H1 (cell line): ENCODE data around the gene NDUFB6. TPM values are rescaled to one million over a fixed set of nuclear protein-coding genes. Genes with fewer than 3 reads are reported as not detected.

ENCODE experiments used
- CTCF ChIA-PET: fragments of 300-600 bp; sonication (Branson Sonifier 250); formaldehyde crosslinking; loops from one replicate; lab custom pipeline; 2021; ENCODE audit not compliant: partially characterized antibody; lab: Charles Lee
- POLR2A ChIA-PET: fragments of 300-600 bp; sonication (Branson Sonifier 250); formaldehyde crosslinking; loops from one replicate; lab custom pipeline; 2021; ENCODE audit warnings: inconsistent platforms; ENCODE audit not compliant: partially characterized antibody; lab: Charles Lee
- DNase-seq, 2 experiments: peaks; one replicate each; pipeline versions ENCODE4 v3.0.0 to v3.0.0-alpha.2; 2010 to 2022; ENCODE audit warnings: low spot score in 2 of 2, low read depth in 1 of 2, mixed read lengths in 1 of 2
- FAIRE-seq: peaks from 2 replicates; lab custom pipeline; 2011; peaks lifted over from hg19 to GRCh38; lab: Jason Lieb, UNC
- H2AFZ ChIP-seq: 2 replicates; pipeline ENCODE4 v1.8.1; 2012; ENCODE audit warnings: low read length, inconsistent platforms
- H2AK5ac ChIP-seq: 2 replicates; pipeline ENCODE4 v1.6.1; 2013; ENCODE audit warnings: low read depth, low read length
- H2BK120ac ChIP-seq: replicated peaks from 2 replicates; pipeline ENCODE3; 2013; ENCODE audit warnings: low read depth, low read length, inconsistent platforms
- H2BK12ac ChIP-seq: 2 replicates; pipeline ENCODE4 v1.6.1; 2013; ENCODE audit warnings: low read depth, low read length
- H2BK15ac ChIP-seq: 2 replicates; pipeline ENCODE4 v1.6.1; 2013; ENCODE audit warnings: low read length
- H2BK20ac ChIP-seq: 2 replicates; pipeline ENCODE4 v1.6.1; 2013; ENCODE audit warnings: low read length
- H2BK5ac ChIP-seq: 2 replicates; pipeline ENCODE4 v1.6.1; 2013; ENCODE audit warnings: low read depth, low read length
- H3K14ac ChIP-seq: 2 replicates; pipeline ENCODE4 v1.6.1; 2013; ENCODE audit warnings: inconsistent platforms; ENCODE audit not compliant: insufficient read length
- H3K18ac ChIP-seq: 2 replicates; pipeline ENCODE4 v1.6.1; 2013; ENCODE audit warnings: low read length; ENCODE audit errors: extremely low read depth
- H3K23ac ChIP-seq: 2 replicates; pipeline ENCODE4 v1.6.1; 2013; ENCODE audit warnings: inconsistent platforms; ENCODE audit not compliant: insufficient read length
- H3K23me2 ChIP-seq: 2 replicates; pipeline ENCODE4 v1.6.1; 2013; ENCODE audit warnings: low read depth, low read length
- H3K27ac ChIP-seq: 2 replicates; pipeline ENCODE4 v1.6.1; 2011; ENCODE audit warnings: low read depth, low read length, inconsistent platforms
- H3K27me3 ChIP-seq, 4 experiments: replicated peaks in 1 of 4; 1 replicate in 1 of 4; 2 replicates in 3 of 4; pipeline versions ENCODE4 v1.6.1 to v1.8.1; 2011 to 2013; ENCODE audit warnings: low read length in 3 of 4, mild to moderate bottlenecking in 3 of 4, inconsistent platforms in 2 of 4, mixed read lengths in 2 of 4, moderate library complexity in 1 of 4; ENCODE audit not compliant: control insufficient read depth in 3 of 4, insufficient read depth in 3 of 4; ENCODE audit errors: extremely low read depth in 1 of 4
- H3K36me3 ChIP-seq, 4 experiments: 2 replicates each; pipeline versions ENCODE4 v1.6.1 to v1.8.1; 2011 to 2013; ENCODE audit warnings: mild to moderate bottlenecking in 4 of 4, low read length in 3 of 4, moderate library complexity in 2 of 4, control low read depth in 1 of 4, inconsistent platforms in 1 of 4; ENCODE audit not compliant: insufficient read depth in 4 of 4, control insufficient read depth in 2 of 4
- H3K4ac ChIP-seq: replicated peaks from 2 replicates; pipeline ENCODE3; 2013; ENCODE audit warnings: low read length, low read depth, mixed read lengths, inconsistent platforms; ENCODE audit not compliant: insufficient read length
- H3K4me1 ChIP-seq, 4 experiments: replicated peaks in 1 of 4; 1 replicate in 1 of 4; 2 replicates in 3 of 4; pipeline versions ENCODE4 v1.6.1 to v1.8.1; 2011 to 2013; ENCODE audit warnings: low read length in 3 of 4, inconsistent platforms in 2 of 4, mixed read lengths in 1 of 4; ENCODE audit not compliant: insufficient read depth in 4 of 4, control insufficient read depth in 3 of 4
- H3K4me2 ChIP-seq, 2 experiments: 2 replicates each; pipeline versions ENCODE4 v1.6.1 to v1.8.1; 2011 to 2013; ENCODE audit warnings: low read depth in 2 of 2, low read length in 2 of 2, control low read depth in 1 of 2, inconsistent platforms in 1 of 2, mild to moderate bottlenecking in 1 of 2; ENCODE audit not compliant: insufficient read depth in 1 of 2
- H3K4me3 ChIP-seq, 4 experiments: fragments of 200-600, 300-600 bp in 1 of 4; sonication (generic), shearing (Covaris generic), sonication (Bioruptor Twin) in 1 of 4; 2 replicates each; pipeline versions ENCODE4 v1.5.1 to v1.8.1; 2011 to 2016; ENCODE audit warnings: low read length in 4 of 4, low read depth in 3 of 4, control low read depth in 2 of 4, inconsistent platforms in 2 of 4, mild to moderate bottlenecking in 2 of 4, mixed read lengths in 1 of 4, moderate library complexity in 1 of 4; ENCODE audit not compliant: insufficient read depth in 2 of 4; ENCODE audit errors: extremely low read depth in 1 of 4
- H3K56ac ChIP-seq: replicated peaks from 2 replicates; pipeline ENCODE3; 2013; ENCODE audit warnings: low read depth, mild to moderate bottlenecking, mixed read lengths, low read length, inconsistent platforms; ENCODE audit not compliant: insufficient read length
- H3K79me1 ChIP-seq: 2 replicates; pipeline ENCODE4 v1.6.1; 2013; ENCODE audit warnings: low read depth, low read length, control low read depth
- H3K79me2 ChIP-seq, 2 experiments: 2 replicates each; pipeline versions ENCODE4 v1.6.1 to v1.8.1; 2012 to 2013; ENCODE audit warnings: low read length in 2 of 2, mild to moderate bottlenecking in 2 of 2, inconsistent platforms in 1 of 2; ENCODE audit not compliant: insufficient read depth in 2 of 2, control insufficient read depth in 1 of 2
- H3K9ac ChIP-seq, 4 experiments: replicated peaks in 1 of 4; 1 replicate in 1 of 4; 2 replicates in 3 of 4; pipeline versions ENCODE4 v1.6.1 to v1.8.1; 2011 to 2013; ENCODE audit warnings: low read depth in 3 of 4, low read length in 3 of 4, control low read depth in 2 of 4, mild to moderate bottlenecking in 2 of 4, moderate library complexity in 2 of 4, inconsistent platforms in 1 of 4; ENCODE audit errors: extremely low read depth in 1 of 4
- H3K9me3 ChIP-seq, 2 experiments: 2 replicates each; pipeline versions ENCODE4 v1.6.1 to v1.8.1; 2012 to 2013; ENCODE audit warnings: mild to moderate bottlenecking in 2 of 2, moderate library complexity in 2 of 2, control low read depth in 1 of 2, inconsistent platforms in 1 of 2, low read depth in 1 of 2, low read length in 1 of 2, mixed read lengths in 1 of 2; ENCODE audit not compliant: insufficient read depth in 2 of 2
- H4K20me1 ChIP-seq, 2 experiments: replicated peaks in 1 of 2; 2 replicates each; pipeline versions ENCODE3 to v1.8.1; 2011 to 2013; ENCODE audit warnings: inconsistent platforms in 2 of 2, low read length in 2 of 2, mild to moderate bottlenecking in 1 of 2; ENCODE audit not compliant: insufficient read depth in 2 of 2, control insufficient read depth in 1 of 2
- H4K5ac ChIP-seq: 2 replicates; pipeline ENCODE4 v1.6.1; 2013; ENCODE audit warnings: low read length, low read depth, mixed read lengths, inconsistent platforms; ENCODE audit not compliant: insufficient read length
- H4K8ac ChIP-seq: 2 replicates; pipeline ENCODE4 v1.8.0; 2013; ENCODE audit warnings: mild to moderate bottlenecking, moderate library complexity, low read length, inconsistent platforms; ENCODE audit not compliant: insufficient read depth; ENCODE audit errors: extremely low read depth
- H4K91ac ChIP-seq: replicated peaks from 2 replicates; pipeline ENCODE3; 2013; ENCODE audit warnings: low read length, mixed read lengths, inconsistent platforms; ENCODE audit not compliant: insufficient read length
- CBX5 ChIP-seq: fragments of 300-800, 300-1000 bp; sonication (generic); IDR thresholded peaks from 2 replicates; pipeline ENCODE4 v1.7.1; 2016; ENCODE audit warnings: antibody characterized with exemption, low read length, low read depth
- CEBPB ChIP-seq: IDR thresholded peaks from 2 replicates; pipeline ENCODE4 v1.6.1; 2012; ENCODE audit warnings: low read depth, low read length
- HDAC6 ChIP-seq: IDR thresholded peaks from one replicate; pipeline ENCODE4 v1.7.1; 2012; ENCODE audit warnings: low read depth, mild to moderate bottlenecking, inconsistent platforms, low read length, moderate library complexity
- RAD21 ChIP-seq, 2 experiments: IDR thresholded peaks in 1 of 2; conservative IDR thresholded peaks in 1 of 2; 2 replicates each; pipeline ENCODE4 v1.6.1; 2011; ENCODE audit warnings: low read depth in 2 of 2, low read length in 2 of 2, improper control_type of control experiment in 1 of 2, inconsistent platforms in 1 of 2, mild to moderate bottlenecking in 1 of 2, moderate library complexity in 1 of 2
- WGBS, 2 experiments: shearing (Covaris generic) in 1 of 2; methylation state at CpG; one replicate each; pipeline versions ENCODE4 v1.1.6 to v1.1.7; 2013 to 2015; ENCODE audit warnings: low lambda C conversion rate in 2 of 2, mixed read lengths in 2 of 2, inconsistent platforms in 1 of 2, low coverage in 1 of 2, missing lambda C conversion rate in 1 of 2; ENCODE audit not compliant: insufficient replicate concordance in 2 of 2, insufficient coverage in 1 of 2, insufficient read length in 1 of 2; ENCODE audit errors: extremely low coverage in 1 of 2, missing lambda C conversion rate in 1 of 2; 5-methylcytosine and 5-hydroxymethylcytosine counted together
- polyA plus RNA-seq, 7 experiments: library from polyadenylated mRNA; depleted of rRNA in 3 of 7; stranded (reverse) in 5 of 7; unstranded in 2 of 7; fragments of >200 nt in 5 of 7; fragments of 200-250 nt in 2 of 7; gene quantifications; 1 replicate in 5 of 7; 2 replicates in 1 of 7; 4 replicates in 1 of 7; pipeline versions ENCODE4 v1.2.1 to v1.2.3, GENCODE V29; 2011 to 2013; ENCODE audit warnings: missing spikeins in 2 of 7, mixed read lengths in 2 of 7
- total RNA-seq: library from RNA; stranded (reverse); fragmentation: NEBNext Ultra II Directional; extraction: Animal tissue kit (Norgen Biotek cat#: 25700); gene quantifications from 2 replicates; pipeline ENCODE4 v1.2.1, GENCODE V29; 2021
- TF ChIP-seq, protein P1 (sequence below), 3 experiments: IDR thresholded peaks; 1 replicate in 2 of 3; 2 replicates in 1 of 3; pipeline versions ENCODE4 v1.5.1 to v1.6.1; 2011; ENCODE audit warnings: low read length in 3 of 3, mild to moderate bottlenecking in 3 of 3, inconsistent platforms in 2 of 3, low read depth in 1 of 3, moderate library complexity in 1 of 3; ENCODE audit not compliant: insufficient read depth in 1 of 3; ENCODE audit errors: control extremely low read depth in 1 of 3

NDUFB6 gene
- total and polyA plus RNA-seq, 2 of the 8 experiments (the other 6 are each of a cell fraction or from before 2014, with no cell fraction given): 55.8 to 61.4 TPM

DNA sequence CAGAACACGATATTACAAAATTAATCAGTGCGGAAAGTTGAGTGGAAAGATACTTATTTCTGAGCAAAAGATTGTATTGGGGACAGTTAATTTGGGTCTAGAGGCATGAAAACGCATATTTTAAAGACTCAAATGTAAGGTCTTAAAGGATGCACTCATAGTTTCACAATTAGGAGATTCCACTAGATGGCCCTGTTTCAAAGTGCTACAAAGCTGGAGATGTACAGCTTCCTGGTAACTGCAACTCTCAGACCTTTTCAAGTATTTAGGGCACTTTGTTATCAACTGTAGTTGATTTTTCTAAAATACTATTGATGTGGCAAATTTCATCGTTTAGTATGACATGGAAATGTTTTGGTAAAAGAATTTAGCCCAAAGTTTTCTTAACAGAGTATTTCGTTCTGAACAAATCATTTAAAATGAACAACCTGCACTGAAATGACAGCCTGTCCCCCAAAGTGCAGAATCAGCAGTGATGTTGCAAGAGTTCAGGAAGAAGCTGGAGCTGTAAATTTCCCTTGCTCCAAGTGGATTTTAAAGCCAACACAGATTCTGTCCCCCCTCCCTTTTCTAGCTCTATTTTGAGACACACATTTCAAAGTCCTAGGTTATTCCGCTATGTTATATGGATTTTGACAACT is 16.2 kb upstream of the NDUFB6 start:
- no peaks in the 10 kb centered on the region for H3K9me3 ChIP-seq
- no peak overlapping the region for H4K91ac ChIP-seq
- no peak overlapping the region for H2AFZ ChIP-seq
- no peak overlapping the region for H4K8ac ChIP-seq
- CTCF ChIA-PET: interaction anchor here (0.7 to 7.2 kb wide), 23 partner anchors 9 to 387 kb away, joined by 3 to 70 read pairs (median 6); partner anchors contain the start of gene TMEM215
- POLR2A ChIA-PET: interaction anchor here (1.0 to 1.2 kb wide), 2 partner anchors 379 to 380 kb away, joined by 3 read pairs; no protein-coding TSS in a partner anchor
- no peak overlapping the region for H3K27ac ChIP-seq
- no peak overlapping the region for H2BK15ac ChIP-seq
- no peaks in the 10 kb centered on the region for H4K20me1 ChIP-seq
- H3K18ac ChIP-seq: no peak overlapping the region
- H2BK5ac ChIP-seq: no peak overlapping the region
- WGBS, 2 experiments: 67% methylated on average over 6 of the region's 6 CpGs; no CpG with 5 or more reads in 1 of the 2 experiments
- no peak overlapping the region for H3K4me3 ChIP-seq
- no peak overlapping the region for H3K4me2 ChIP-seq
- H2BK12ac ChIP-seq: no peak overlapping the region
- no peaks in the 10 kb centered on the region for H3K36me3 ChIP-seq
- DNase-seq: no peak
- no peak overlapping the region for H3K56ac ChIP-seq
- H2BK120ac ChIP-seq: no peak overlapping the region
- no peaks in the 10 kb centered on the region for H3K79me1 ChIP-seq
- no peak overlapping the region for H2AK5ac ChIP-seq
- H3K9ac ChIP-seq: no peak overlapping the region
- no peak overlapping the region for H3K4ac ChIP-seq
- no peaks in the 10 kb centered on the region for H3K27me3 ChIP-seq
- no peak overlapping the region for H3K23ac ChIP-seq
- no peaks in the 10 kb centered on the region for H3K79me2 ChIP-seq
- H2BK20ac ChIP-seq: no peak overlapping the region
- peak; percentile 69 for FAIRE-seq
- no peaks in the 10 kb centered on the region for H3K4me1 ChIP-seq
- no peak overlapping the region for H3K14ac ChIP-seq
- H4K5ac ChIP-seq: no peak overlapping the region
- TF ChIP-seq RAD21 (IDR thresholded peaks at IDR 0.05 in 1 of 2, conservative IDR thresholded peaks at IDR 0.05 in 1 of 2; ENCODE audit: low read depth in 2 of 2, low read length in 2 of 2) (peak; percentile 64 to 74), CEBPB (peak; percentile 23; the same call in 1 of the 2 replicates), HDAC6 (no peak), CBX5 (no peak)
- TF ChIP-seq, protein P1, sequence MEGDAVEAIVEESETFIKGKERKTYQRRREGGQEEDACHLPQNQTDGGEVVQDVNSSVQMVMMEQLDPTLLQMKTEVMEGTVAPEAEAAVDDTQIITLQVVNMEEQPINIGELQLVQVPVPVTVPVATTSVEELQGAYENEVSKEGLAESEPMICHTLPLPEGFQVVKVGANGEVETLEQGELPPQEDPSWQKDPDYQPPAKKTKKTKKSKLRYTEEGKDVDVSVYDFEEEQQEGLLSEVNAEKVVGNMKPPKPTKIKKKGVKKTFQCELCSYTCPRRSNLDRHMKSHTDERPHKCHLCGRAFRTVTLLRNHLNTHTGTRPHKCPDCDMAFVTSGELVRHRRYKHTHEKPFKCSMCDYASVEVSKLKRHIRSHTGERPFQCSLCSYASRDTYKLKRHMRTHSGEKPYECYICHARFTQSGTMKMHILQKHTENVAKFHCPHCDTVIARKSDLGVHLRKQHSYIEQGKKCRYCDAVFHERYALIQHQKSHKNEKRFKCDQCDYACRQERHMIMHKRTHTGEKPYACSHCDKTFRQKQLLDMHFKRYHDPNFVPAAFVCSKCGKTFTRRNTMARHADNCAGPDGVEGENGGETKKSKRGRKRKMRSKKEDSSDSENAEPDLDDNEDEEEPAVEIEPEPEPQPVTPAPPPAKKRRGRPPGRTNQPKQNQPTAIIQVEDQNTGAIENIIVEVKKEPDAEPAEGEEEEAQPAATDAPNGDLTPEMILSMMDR (IDR thresholded peaks at IDR 0.05; ENCODE audit: control extremely low read depth in 1 of 3, insufficient read depth in 1 of 3, low read depth in 1 of 3, low read length in 3 of 3): peak in 2 of 3 experiments; percentile 50 to 54; a peak in 3 of 4 replicates
- no peaks in the 10 kb centered on the region for H3K23me2 ChIP-seq
